Epidermal melanocyte (primary cell): ENCODE results near the gene SLC35F3.
"Not testable (repeated sequence)": the region's sequence is repeated elsewhere in the genome, so short reads cannot be mapped to it uniquely, and the experiment has no call there.

Experiments used
- DNase-seq: peaks from one replicate; pipeline ENCODE4 v3.0.0; 2011; ENCODE audit warnings: low spot score; ENCODE audit not compliant: insufficient read length

The SLC35F3 gene

DNA sequence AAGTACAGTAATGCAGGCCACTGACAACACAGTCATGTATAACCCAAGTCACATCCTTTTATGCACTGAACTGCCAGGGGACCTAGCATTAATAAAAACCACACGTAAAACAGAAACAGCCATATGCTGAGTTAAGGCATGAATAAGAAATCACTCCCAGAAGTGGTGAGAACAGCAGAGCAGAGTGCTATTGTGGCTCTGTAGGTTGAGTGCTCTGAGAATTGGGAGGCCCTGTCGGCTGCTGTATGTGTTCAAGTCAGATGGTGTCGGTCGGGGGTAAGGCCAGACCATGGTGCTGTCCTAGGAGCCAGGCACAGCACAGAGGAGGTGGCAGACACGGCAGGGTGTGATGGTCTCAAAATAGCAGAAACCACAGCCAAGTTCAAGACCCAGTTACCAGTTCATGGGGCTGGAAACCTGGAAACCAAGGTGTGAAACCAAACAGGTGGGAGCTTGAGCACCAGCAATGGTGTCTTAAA lies 342.2 kb downstream of the SLC35F3 start:
- no peak for DNase-seq

DNA sequence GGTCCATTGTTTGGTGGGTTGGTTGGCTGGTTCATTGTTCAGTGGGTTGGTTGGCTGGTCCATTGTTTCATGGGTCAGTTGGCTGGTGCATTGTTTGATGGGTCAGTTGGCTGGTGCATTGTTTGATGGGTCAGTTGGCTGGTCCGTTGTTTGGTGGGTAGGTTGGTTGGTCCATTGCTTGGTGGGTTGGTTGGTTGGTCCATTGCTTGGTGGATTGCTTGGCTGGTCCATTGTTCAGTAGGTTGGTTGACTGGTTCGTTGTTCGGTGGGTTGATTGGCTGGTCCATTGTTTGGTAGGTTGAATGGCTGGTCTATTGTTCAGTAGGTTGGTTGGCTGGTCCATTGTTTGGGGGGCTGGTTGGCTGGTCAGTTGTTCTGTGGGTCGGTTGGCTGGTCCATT lies 343.3 kb downstream of the SLC35F3 start:
- not testable (repeated sequence) for DNase-seq

DNA sequence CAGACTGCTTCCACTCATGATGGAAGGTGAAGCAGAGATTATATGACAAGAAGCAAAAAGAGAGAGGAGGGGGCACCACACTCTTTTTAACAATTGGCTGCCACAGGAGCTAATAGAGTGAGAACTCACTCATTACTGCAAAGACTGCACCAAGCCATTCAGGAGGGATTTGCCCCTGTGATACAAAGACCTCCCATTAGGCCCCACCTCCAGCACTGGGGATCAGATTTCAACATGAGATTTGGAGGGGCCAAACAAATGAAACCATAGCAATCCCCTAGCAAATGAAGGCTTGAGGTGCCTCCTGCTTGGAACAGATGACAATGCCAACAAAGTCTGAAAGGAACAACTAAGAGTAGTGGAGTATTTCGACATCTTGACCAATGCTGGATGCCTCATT lies 346.3 kb downstream of the SLC35F3 start:
- no peak for DNase-seq

DNA sequence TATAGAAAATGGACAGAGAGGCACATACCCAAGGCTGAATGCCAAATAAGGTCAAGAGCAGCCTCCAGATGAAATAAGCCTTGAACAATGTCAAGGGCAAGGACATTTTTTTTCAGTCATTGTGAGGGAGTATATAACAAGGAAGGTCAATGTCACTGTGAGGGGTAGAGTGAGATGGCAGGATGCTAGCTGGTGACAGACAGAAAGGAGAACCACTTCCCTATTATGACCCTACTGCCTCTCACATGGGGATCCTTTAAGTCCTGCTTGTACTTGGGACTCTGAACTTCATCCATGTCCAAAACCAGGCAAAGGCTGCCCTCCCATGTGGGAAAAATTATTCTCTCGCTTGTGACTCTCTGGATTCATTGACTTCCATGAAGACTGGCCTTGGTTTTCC lies 349.3 kb downstream of the SLC35F3 start:
- no peak for DNase-seq

DNA sequence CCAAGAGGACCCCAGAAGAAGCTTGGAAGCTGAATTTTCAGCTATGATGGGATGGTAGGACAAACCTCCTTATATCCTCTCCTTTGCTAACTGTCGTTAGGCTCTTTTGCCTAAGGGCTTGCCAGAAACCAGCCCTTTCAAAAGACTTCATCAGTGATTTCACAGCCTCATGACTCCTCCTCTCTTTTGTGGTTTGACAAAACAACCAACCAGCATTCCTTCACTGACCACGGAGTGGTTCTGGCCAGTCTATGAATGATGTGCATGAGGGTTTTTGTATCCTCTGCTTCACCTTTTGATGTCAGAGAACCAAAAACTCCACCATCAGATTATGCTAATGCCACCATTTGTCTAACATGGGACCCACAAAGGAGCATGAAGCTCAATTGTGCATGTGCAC lies 351.9 kb downstream of the SLC35F3 start:
- DNase-seq, result no peak

DNA sequence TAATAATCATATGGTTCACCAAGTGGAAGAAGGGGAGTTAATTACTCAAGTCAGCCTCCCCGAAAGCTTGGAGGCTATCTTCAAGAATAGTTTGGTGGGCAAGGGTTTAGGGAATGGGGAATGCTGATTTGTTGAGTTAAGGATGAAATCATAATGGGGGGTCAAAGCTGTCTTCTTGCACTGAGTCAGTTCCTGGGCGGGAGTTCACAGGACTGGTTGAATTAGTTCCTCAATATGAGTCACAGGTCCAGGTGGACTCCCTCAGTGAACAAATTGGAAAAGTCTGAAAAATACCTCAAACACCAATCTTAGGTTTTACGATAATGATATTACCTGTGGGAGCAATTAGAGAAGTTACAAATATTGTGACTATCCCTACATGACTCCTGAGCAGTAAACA lies 353.6 kb downstream of the SLC35F3 start:
- no peak for DNase-seq

DNA sequence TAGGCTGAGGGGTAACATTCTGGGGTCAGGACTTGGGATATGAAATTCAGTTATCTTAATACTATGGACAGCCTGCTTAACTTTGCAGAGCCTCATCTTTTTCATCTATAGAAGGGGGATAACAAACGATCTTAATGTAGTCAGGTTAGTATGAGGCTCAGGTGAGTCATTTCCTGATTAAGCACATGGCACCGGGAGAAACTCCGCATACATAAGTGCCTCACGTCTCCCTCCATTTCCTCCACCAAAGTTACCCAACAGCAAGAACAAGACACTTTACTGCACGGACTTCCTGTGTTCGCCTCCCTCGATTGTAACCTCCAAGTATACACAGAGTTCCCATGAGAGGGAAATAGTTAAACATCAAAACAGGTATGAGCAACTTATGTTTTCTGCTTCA lies 356.1 kb downstream of the SLC35F3 start:
- no peak for DNase-seq

DNA sequence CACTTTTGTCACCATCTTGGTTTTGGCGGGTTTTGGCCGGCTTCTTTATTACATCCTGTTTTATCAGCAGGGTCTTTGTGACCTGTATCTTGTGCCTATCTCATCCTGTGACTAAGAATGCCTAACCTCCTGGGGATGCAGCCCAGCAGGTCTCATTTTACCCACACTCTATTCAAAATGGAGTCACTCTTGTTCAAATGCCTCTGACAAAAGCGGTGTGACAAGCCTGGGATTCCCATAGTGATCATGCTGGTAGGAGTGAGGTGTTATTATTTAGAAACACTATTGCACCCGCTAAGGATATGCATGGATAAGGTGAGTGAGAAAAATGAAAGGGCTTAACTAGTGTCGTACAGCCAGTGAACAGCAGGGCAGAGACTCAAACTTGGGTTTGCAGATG lies 357.1 kb downstream of the SLC35F3 start:
- no peak for DNase-seq

DNA sequence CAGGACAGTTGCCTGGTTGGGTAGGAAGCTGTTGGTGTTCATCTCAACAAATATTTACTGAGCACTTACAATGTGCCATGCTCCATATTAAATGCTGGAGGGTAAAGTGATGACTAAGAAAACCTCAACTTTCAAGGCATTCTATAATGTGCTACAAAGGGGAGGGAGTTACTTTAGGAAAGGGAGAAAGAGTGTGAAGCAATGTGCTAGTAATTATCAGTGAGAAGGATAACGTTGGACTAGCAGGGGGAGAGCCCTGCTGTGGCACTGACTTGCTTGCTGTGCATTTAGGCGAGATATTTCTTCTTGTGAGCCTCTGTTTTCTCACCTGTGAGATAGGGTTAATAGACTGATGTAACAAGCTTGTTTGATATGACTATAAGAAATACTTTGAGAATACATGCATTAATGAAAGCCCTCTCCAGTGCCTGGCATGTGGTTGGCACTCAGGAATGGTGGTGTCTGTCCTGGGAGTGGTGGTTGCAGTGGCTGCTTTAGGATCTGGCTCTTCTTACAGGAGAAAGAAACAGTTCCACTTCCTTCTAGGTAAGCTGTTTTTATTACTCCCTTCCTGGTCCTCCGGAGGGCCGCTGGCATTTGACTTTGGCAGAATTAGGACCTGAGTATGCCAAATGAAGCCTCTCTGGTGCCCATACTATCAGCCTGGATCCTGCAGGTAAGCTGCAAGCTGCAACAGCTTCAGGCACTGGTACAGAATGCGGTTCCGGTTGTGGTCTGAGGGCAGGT lies 357.7 kb downstream of the SLC35F3 start:
- DNase-seq, result no peak

DNA sequence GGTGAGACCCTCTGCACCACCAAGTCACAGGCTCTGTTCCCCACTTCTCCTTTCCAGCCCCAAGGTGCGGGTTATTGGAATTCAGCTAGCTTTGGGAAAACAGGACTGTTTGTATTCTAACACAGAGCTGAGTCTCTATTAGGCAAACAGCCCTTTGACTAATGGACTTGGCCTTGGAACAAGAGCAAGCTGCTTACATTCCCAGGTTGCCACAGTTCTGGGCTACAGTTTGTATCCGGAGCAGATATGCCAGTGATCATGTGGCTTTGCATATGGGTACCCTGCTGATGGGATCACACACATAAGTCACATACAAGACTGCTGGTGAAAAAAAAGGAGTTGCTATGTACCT lies 358.3 kb downstream of the SLC35F3 start:
- no peak for DNase-seq

DNA sequence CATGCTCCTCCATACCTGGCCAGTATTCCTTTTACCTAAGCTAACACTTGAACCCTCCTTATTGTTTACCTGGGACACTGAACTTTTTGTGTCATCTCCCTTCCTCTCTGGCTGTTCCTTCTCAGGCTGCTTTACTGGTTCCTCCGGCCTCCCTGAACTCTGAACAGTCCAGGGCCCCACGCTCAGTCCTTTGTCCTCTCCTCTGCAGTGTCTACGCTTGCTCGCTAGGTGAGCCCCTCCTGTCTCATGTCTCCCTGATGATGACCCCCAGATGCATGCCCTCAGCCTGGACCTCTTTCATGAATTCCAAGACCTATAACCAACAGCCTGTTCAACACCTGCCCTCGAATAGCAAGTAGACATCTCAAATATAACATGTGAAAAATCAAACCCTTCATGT lies 360.4 kb downstream of the SLC35F3 start:
- DNase-seq, result no peak

DNA sequence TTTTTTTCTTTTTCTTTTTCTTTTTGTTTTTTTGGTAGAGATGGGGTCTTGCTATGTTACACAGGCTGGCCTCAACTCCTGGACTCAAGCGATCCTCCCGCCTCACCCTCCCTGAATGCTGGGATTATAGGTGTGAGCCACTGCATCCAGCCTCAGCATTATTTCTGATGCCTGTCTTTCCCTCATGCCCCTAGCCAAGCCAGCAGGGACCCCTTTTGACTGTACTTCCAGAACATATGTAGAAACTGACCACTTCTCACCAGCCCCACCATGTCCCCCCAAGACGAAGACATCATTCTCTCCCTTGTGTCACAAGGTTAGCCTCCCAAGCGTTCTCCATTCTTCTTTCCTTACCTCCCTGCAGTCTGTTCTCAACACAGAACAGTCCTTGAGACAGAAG lies 360.8 kb downstream of the SLC35F3 start:
- no peak for DNase-seq

DNA sequence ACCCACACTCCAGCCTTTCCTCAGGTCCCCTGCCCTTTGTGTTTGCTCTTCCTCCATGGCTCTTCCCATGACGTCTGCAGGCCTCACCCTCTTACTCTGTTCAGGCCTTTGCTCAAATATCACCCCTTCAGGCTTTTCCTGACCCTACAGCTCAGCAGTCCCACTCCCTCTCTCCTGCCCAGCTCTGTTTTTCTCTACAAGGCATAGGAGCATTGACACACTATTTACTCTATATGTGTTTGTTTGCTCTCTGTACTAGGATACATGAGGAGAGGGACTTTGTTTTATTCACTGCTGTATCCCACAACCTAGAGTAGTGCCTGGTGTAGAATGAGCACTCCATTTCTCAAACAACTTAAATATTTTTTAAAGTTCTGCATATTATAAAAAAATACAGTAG lies 361.4 kb downstream of the SLC35F3 start:
- no peak for DNase-seq

DNA sequence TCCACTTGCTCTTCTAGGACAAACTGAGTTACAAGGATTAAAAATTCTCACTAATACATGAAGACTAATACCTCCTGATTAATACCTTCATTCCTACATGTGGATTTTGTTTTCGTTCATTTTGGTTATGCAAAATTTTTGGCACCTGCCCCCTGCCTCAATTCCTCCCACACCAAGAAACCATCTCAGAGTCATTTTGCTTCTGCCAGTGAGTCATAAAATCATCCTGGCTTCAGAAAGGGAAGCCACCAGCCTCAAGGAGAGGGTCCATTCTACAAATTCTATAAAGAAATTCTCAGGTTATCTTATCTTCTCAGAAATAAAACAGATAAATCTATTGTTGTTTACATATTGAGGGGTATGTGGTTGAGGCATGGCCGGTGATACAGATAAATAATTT lies 365.6 kb downstream of the SLC35F3 start:
- no peak for DNase-seq

DNA sequence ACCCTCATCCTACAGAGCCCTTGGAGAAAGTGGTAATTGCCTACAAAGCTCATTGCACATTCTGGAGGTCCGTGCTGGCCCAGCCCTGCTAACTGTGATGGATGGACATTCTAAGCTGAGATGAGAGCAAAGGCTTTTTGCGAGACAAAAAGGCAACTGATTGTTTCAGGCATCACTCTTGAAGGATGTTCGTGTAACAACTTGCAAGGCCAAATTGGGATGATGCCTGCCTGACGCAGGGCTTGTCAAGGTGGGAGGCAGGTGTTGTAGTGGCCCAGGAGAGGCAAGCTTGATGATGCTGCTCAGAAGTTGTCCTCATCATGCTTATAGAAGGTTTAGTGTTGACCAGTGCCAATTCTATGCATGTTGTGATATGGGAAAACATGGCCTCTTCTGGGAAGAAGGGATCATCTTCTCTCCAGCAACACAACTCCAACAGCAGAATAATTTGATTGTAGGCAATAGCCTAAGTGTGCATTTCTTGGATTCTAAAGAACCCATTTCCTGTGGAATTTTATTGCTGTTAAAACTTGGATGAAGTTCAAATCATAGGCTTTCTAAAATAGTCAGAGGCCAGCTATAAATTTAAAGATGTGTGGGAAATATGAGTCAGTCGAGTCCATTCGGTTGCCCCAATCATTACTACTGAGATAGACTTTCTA lies 366.2 kb downstream of the SLC35F3 start:
- DNase-seq, result no peak

DNA sequence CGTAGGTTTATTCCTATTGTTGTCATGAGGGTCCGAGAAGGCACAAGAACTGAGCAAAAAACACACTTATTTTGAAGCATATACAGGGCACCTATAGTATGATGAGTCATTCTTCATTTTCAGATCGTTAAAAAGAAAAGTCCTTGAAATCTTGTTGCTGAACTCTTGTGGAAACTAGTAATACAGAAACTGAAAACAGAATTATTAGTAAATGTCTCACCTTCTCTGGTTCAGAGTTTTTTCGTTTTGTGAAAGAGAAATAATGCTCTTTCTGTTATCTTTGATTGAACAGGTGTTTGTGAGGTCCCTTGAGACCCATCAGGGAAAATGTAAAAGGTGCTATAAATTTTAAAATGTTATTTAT lies 366.7 kb downstream of the SLC35F3 start:
- no peak for DNase-seq

DNA sequence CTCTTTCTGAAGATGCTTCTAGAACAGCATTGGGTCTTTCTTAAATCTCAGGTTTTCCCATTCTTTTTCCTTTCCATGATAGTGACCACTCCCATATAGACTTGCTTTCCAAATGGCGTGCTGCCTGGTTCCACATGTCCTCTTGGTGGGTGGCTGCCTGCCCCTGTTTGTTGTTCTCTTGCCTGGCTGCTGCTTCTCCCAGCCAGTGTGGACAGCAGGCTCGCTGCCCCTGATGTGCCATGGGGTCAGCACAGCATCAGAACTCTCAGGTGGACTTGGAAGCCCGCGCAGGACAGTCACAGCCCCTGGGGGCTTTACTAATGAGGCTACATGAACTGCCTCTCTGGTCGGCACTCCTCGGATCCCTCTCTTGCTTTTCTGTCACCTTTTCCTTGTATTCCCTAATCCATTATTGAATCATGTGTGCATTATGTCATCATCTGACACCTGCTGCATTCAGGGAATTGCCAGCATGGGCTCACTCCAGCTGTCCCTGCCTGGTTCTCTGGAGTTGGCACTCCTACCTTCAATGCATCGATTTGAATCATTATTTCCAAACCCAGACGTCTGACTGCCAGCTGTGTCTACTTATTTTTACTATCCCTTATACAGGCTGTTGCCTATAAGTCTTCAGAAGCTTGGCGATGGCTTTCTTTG lies 368.3 kb downstream of the SLC35F3 start:
- no peak for DNase-seq

DNA sequence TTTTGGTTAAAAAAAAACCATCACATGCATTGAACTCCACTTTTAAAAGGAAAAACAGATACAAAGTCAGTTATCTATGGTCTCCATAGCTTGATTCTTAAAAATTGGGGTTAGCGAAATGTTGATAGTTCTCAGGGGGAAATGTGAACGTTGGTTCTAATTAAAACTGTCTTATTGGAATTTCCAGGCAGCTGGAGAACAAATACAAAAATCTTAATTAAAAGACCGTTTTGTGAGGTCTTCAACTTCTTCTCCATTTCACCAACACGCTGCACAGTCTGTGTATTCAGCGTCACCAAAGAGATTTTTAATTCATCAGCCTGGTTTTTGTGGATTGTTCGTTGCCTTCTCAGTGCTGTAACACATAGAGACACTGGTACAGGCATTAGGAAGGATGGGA lies 369.5 kb downstream of the SLC35F3 start:
- DNase-seq, result no peak

DNA sequence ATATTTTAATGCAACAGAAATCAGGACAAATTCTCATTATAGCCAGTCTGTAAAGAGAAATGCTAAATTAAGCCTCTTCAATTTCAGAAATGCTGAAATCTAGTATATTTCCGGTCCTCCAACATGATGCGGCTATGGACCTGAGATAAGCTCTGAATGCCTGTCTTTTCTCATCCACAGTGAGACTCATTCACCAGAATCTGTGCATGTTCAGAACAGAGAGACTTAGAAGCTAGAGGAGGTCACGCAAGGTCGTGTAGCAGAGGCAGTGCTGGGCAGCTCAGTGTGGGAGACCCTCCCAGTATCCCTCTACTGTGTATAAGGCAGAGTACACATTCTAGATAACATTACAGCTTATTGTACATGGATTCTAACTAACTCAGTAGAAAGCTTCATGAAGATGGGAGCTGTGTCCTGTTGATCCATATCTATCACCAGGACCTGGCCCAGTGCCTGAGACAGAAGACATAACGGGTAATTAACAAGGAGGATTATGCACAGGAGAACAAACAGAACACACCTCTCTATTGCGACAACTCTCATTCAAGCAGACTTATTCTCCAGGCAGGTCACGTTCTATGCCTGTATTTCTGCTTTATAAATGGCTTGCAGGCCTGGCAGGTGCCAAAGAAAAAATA lies 371.8 kb downstream of the SLC35F3 start:
- no peak for DNase-seq

DNA sequence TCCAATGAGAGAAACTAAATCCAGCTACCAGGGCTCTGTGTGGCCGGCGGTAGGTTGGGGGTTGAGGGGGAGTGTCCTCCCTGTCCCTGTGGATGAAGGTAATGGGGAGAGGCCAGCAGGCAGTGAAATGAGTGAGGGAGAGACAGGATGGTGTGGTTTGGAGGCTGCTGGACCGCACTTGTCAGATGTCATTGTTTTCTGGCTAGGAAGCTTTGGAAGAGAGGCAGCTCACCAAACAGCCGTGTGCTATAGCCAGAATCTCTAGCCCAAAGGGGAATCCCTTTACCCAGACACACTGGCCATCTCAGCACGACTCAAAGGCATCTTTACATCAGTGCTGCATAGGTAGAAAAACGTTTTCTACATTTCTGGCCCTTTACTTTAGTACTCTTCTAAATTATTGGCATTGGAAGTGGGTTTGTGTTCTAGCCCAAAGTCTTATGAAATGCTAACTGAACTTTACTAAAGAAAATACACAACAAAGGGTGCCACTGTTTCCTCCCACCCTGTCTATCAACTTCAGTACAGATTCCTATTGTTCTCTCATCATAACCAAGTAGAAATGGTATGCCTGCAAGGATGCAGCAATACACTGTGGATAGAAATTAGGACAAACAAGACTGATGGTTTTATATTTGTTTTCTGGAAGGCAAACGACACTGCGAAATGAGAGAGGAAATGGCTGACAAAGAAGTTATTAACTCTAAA lies 372.8 kb downstream of the SLC35F3 start:
- DNase-seq, result no peak

DNA sequence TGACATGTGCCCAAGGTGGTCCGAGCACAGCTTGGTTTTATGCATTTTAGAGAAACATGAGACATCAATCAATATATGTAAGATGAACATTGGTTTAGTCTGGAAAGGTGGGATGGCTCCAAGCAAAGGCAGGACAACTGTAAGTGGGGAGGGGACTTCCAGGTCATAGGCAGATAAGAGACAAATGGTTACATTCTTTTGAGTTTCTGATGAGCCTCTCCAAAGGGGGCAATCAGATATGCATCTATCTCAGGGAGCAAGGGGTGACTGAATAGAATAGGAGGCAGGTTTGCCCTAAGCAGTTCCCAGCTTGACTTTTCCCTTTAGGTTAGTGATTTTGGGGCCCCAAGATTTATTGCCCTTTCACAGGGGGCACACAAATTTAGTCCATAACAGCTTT lies 374.5 kb downstream of the SLC35F3 start:
- DNase-seq, result no peak

DNA sequence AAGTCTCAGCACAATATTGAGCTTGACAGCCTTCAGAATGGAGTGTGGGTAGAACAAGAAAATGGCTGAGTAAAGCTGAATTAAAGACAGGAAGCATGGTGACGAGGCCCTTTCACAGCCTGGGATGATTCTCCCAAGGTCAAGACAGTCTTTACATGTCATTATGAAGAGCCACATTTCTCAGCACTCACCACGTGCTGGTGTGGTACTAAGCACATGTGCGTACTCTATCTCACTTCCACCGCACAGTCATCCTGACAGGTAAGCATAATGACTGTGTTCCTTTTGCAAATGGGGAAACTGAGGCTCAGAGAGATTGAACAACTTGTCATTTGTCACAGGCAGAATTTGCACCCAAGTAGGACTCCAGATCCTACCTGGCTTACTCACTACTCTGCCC lies 376.0 kb downstream of the SLC35F3 start:
- DNase-seq, result no peak
